Measurements from ENCODE around the gene ARHGAP10.

The ARHGAP10 gene

GRCh38 chr4:147770831-147771230 lies 38.9 kb downstream of the ARHGAP10 start:
- DNase-seq = no peak

GRCh38 chr4:147772056-147772455 lies 40.2 kb downstream of the ARHGAP10 start:
- DNase-seq = no peak

GRCh38 chr4:147772459-147772969 lies 40.6 kb downstream of the ARHGAP10 start:
- peak; percentile 30 for DNase-seq

- DNase-seq = no peak
Measured at GRCh38 chr4:147773261-147774184, 41.6 kb downstream of the ARHGAP10 start.

- no peak for DNase-seq
Measured at GRCh38 chr4:147776716-147777115, 44.8 kb downstream of the ARHGAP10 start.

GRCh38 chr4:147777456-147778091 lies 45.7 kb downstream of the ARHGAP10 start:
- DNase-seq = no peak

DNA sequence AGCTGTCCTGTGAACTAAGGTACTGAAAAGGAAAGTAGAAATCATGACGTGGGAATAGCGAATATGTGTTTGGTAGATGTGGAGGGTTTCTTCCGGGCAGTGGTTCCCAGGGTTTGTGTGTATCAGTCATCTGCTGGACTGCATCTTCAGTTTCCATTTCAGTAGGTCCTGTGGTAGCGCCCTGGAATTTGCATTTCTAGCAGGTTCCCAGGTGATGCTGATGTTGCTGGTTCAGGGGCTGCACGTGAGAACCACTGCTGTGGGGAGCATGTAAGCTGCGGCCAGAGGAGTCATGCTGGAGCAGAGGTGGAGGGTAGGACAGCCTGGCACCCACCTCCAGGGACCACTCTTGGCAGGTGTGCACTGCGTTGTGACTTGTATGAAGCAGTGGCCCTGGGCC lies 47.1 kb downstream of the ARHGAP10 start:
- no peak for DNase-seq

DNA sequence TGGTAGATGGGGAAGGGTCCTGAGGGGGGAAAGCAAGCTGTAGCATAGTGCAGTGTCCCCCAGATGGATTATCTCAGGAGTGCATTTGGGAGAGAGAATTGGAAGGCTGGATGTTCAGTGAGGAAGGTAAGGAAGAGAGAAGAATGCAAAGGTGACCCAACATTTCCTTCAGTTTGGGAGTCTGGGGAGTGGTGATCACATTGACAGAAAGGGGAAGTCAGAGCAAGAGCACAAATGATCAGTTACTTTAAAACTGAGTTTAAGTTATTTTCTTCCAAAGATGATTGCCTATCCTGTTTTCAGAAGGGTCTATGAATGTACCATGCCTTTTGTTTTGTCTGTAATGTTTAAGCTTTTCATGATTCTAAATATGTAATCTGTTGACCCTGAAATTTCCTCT lies 47.6 kb downstream of the ARHGAP10 start:
- no peak for DNase-seq

GRCh38 chr4:147780137-147780777 lies 48.4 kb downstream of the ARHGAP10 start:
- DNase-seq = no peak

DNA sequence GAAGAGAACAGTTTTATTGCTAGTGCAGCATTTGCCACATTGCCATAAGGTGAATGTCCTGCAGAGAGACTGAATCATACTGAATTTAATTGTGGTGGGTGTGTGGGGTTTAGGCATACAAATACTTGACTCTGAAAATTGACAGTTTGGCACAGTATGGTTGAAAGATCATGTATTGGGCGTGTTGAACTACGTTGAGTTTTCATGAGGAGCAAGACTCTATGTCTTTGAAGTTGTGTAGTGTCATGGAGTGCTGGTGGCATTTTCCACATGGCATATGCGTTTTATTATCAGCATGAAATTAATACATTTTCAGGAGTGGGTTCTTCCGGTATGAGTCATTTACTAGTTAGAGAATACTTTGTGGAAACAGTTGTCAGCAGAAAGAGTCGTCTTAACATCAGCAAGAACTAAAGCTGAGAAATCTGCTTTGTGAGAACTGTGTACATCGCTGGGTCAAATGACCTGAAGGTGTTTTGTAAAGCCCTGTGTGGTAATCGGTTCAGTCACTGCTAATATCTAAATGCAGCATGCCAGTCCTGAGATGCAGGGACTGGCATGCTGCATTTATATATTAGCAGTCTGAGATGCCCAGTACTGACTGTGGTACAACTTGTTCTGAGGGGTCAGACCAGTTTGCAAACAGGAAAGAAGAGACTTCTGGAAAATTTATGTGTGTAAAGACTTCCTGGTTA lies 50.3 kb downstream of the ARHGAP10 start:
- no peak for DNase-seq

DNA sequence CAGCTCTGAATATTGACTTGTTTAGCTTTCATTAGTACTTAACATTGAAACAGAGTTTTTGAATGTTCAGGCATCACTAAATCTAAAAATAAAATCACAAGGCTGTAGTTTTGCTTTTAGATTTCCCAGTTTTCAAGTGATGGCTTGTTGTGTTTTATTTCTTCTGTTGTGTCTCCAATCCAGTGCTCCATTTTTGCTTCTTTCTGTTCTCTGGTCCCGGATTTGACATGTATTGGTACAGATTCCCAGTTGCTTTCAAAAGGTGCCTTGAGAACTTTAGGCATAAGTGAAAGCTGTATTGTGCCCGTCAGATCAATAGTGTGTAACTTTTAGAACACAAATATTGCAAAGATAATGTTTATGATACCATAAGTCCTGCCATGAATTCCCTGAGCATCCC lies 53.2 kb downstream of the ARHGAP10 start:
- no peak for DNase-seq

DNA sequence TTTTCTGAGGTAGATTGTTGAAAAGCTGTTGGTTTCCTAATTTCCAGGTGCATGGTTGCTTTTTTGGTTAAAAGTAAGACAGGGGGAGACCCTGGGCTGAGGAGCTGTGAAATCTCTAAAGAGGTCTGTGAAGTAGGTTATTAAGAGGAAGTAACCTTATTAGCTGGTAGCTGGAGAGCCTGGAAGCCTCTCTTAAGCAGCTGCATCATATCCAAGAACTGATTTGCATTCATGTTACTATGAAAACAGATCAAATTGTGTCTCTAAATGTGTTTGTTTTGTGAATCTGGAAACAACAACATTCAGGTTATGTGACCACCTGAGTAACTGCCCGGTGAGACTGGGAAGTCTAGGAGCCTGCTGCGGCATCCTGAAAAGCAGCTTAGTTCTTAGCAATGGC lies 54.1 kb downstream of the ARHGAP10 start:
- no peak for DNase-seq

DNA sequence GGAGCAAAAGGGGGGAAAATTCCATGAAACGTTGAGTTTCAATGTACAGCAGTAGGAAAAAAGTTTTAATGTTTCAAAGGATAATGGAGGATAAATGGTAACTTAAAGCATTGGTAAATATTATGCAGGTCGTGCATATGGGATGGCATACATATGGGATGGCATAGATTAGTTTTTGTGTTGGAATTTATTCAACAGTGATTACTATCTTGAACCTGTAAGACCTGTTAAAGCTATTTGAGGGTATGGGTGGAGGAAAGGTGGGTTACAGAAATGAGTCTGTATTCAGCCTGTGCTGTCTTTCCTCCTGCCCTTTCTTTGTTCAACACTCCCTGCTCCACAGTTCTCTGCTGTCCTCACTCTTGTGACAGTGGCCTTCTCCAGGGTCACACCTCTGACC lies 54.6 kb downstream of the ARHGAP10 start:
- no peak for DNase-seq

DNA sequence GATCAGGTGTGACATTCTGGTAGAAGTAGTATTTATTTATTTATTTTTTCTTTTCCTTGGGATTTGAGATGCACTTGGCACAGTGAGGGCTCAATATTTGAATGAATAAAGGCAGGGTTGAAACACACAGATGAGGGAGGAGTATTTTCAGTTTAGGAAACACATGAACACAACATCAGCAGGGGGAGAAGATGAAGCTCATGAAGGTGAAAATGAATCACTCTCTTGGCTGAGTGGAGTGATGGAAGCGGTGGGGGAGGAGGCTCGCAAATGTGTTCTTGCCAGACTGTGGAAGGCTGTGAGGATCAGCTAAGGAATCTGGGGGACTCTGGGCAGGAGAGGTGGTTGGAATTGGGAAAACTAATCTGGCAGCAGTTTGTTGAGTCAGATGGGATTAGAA lies 55.3 kb downstream of the ARHGAP10 start:
- no peak for DNase-seq

GRCh38 chr4:147788791-147789190 lies 56.9 kb downstream of the ARHGAP10 start:
- DNase-seq = no peak

DNA sequence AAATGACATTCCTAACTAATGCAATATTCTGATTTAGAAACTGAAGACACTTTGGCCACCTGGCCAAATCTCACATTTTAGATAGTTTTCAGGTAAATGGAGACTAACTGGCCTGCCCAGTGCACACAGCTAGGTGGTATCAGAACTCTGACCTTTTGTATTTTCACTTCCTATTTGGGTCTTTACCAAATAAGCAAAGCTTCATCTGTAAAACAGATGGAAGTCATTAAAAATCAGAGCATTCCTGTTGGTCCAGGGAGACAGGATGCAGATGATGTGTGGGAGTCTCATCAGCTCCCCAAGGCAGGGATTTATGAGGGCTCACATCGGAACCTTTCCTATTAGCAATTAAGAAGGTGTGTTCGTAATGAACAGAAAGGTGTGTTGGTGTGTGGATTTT lies 57.7 kb downstream of the ARHGAP10 start:
- no peak for DNase-seq

GRCh38 chr4:147790412-147790811 lies 58.5 kb downstream of the ARHGAP10 start:
- no peak for DNase-seq

DNA sequence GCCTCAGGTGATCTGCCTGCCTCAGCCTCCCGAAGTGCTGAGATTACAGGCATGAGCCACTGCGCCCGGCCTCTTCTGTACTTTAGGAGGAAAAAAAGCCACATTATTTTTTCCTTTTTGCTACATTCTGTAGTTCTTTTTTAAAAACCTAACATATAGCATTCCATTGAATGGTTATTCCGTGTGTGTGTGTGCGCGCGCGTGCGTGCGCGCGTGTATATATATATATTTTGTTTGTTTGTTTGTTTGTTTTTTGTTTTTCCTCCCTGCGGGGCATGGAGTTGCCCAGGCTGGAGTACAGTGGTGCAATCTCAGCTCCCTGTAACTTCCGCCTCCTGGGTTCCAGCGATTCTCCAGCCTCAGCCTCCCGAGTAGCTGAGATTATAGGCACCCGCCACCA lies 59.5 kb downstream of the ARHGAP10 start:
- no peak for DNase-seq

GRCh38 chr4:147791865-147792264 lies 60.0 kb downstream of the ARHGAP10 start:
- no peak for DNase-seq

DNA sequence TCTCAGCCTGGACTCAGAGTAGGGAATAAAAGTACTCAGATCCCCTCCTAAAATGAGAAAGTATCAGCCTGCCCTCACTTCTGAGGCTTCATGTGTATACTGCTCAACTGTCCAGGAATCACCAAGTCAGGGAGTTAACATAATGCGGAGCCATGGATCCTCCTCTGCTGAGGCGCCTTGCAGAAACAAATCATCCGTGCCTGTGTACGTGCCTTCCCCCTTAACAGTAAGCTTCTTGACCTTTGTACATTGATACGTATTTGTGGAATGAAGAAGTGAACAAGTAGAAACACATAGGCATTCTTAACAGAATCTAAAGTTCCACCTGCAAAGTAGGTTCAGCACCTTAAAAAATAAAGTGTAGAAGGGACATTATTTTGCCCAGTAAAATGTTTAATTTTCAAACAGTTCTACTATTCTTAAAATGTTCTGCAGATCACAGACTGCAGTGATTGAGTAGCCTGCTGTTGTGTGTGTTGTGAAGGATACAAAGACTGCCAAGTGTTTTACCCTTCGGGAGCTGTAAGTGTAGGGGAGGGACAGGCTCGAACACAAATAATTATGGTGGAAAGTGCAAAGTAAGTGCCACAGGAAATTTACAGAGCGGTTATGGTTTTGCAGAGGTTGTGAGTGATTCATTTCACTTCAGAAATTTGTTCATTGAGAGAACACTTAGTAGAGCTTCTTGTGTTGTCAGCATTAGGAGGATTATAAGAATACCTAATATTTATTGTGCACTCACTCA lies 61.9 kb downstream of the ARHGAP10 start:
- DNase-seq = no peak

- no peak for DNase-seq
Measured at GRCh38 chr4:147794314-147794680, 62.4 kb downstream of the ARHGAP10 start.

DNA sequence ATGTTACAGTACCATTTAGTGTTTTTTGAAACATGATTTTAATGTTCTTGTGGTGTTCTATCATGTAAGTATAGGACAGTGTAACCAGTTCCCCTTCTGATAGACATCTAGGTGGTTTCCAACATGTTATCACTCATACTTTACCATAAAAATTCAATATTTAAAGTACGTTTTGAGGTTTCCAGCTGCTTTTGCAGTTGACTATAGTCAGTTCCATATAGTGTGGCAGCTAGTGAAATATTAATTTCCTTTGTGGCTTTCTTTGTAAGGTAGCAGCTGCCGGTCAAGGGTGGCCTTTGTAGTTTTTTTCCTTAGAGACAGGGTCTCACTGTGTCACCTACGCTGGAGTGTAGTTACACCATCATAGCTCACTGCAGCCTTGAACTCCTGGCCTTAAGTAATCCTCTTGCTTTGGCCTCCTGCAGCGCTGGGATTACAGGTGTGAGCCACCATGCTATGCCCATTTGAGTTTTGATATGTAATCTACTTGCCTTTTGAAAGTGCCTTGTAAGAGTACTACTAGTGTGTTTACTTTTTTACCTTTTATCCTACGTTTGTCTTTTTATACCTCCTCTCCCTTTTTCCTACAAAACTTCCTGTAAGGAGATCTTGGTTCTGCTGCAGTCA lies 63.0 kb downstream of the ARHGAP10 start:
- no peak for DNase-seq

Measured in T1000 (cell line).